SK-N-SH (cell line): ENCODE results near the gene PTPN18. TPM values are rescaled to one million over a fixed set of nuclear protein-coding genes. Genes with fewer than 3 reads are reported as not detected.

Experiments
- CTCF ChIA-PET: fragments of 300-600, 350-600 bp; formaldehyde crosslinking; extraction: SDS; loops from one replicate; lab custom pipeline; 2021; lab: Yijun Ruan, JAX
- POLR2A ChIA-PET: fragments of 350-600 bp; sonication (Branson Sonifier 250); formaldehyde crosslinking; extraction: SDS; loops from one replicate; lab custom pipeline; 2020; ENCODE audit warnings: antibody characterized with exemption, inconsistent platforms; lab: Yijun Ruan, JAX
- DNase-seq: peaks from one replicate; pipeline ENCODE4 v3.0.0; 2012
- H2AFZ ChIP-seq: fragments of 200-600 bp; sonication (generic); 2 replicates; pipeline ENCODE4 v1.8.1; 2016; ENCODE audit warnings: antibody characterized with exemption, mild to moderate bottlenecking, low read depth
- H3F3A ChIP-seq: fragments of 200-600 bp; sonication (generic); replicated peaks from 2 replicates; pipeline ENCODE3; 2016; ENCODE audit warnings: antibody characterized with exemption, mild to moderate bottlenecking; ENCODE audit not compliant: insufficient read depth
- H3K27ac ChIP-seq, 2 experiments: fragments of 200-500 bp in 1 of 2; fragments of 200-600 bp in 1 of 2; sonication (Bioruptor generic) in 1 of 2; sonication (generic), shearing (Covaris generic) in 1 of 2; 2 replicates each; pipeline versions ENCODE4 v1.5.1 to v1.6.1; 2014 to 2016; ENCODE audit warnings: low read depth in 2 of 2, inconsistent platforms in 1 of 2, low read length in 1 of 2, mild to moderate bottlenecking in 1 of 2, mixed read lengths in 1 of 2
- H3K27me3 ChIP-seq: fragments of 200-600 bp; sonication (generic), shearing (Covaris generic); 2 replicates; pipeline ENCODE4 v1.6.1; 2016; ENCODE audit warnings: mixed run types; ENCODE audit not compliant: insufficient read depth
- H3K36me3 ChIP-seq, 2 experiments: fragments of 200-500 bp in 1 of 2; fragments of 200-600 bp in 1 of 2; sonication (Bioruptor generic) in 1 of 2; sonication (generic) in 1 of 2; replicated peaks in 1 of 2; 2 replicates each; pipeline versions ENCODE3 to v1.5.1; 2014 to 2016; ENCODE audit warnings: low read length in 1 of 2, mild to moderate bottlenecking in 1 of 2; ENCODE audit not compliant: insufficient read depth in 2 of 2, control insufficient read depth in 1 of 2
- H3K4me1 ChIP-seq, 2 experiments: fragments of 200-500 bp in 1 of 2; fragments of 200-600 bp in 1 of 2; sonication (Bioruptor generic) in 1 of 2; sonication (generic), shearing (Covaris generic) in 1 of 2; 2 replicates each; pipeline versions ENCODE4 v1.5.1 to v1.6.1; 2014 to 2016; ENCODE audit warnings: low read depth in 1 of 2, low read length in 1 of 2, mixed run types in 1 of 2; ENCODE audit not compliant: insufficient read depth in 2 of 2, control insufficient read depth in 1 of 2
- H3K4me2 ChIP-seq: fragments of 200-600 bp; sonication (generic), shearing (Covaris generic); 2 replicates; pipeline ENCODE4 v1.6.1; 2017; ENCODE audit warnings: mixed run types
- H3K4me3 ChIP-seq, 2 experiments: fragments of 200-500 bp in 1 of 2; fragments of 200-600 bp in 1 of 2; sonication (Bioruptor generic) in 1 of 2; sonication (generic), shearing (Covaris generic) in 1 of 2; 2 replicates each; pipeline versions ENCODE4 v1.5.1 to v1.8.1; 2014 to 2016; ENCODE audit warnings: low read depth in 2 of 2, inconsistent platforms in 1 of 2, low read length in 1 of 2, mild to moderate bottlenecking in 1 of 2, mixed read lengths in 1 of 2, moderate library complexity in 1 of 2
- H3K79me2 ChIP-seq: fragments of 200-600 bp; sonication (generic); 2 replicates; pipeline ENCODE4 v1.8.1; 2017; ENCODE audit warnings: mild to moderate bottlenecking; ENCODE audit not compliant: insufficient read depth
- H3K9ac ChIP-seq: fragments of 200-600 bp; sonication (generic); 2 replicates; pipeline ENCODE4 v1.6.1; 2017; ENCODE audit warnings: mixed run types
- H3K9me2 ChIP-seq: fragments of 200-600 bp; sonication (generic); 2 replicates; pipeline ENCODE4 v1.6.1; 2017; ENCODE audit warnings: mixed run types
- H3K9me3 ChIP-seq: fragments of 200-600 bp; sonication (generic); 2 replicates; pipeline ENCODE4 v1.6.1; 2017; ENCODE audit warnings: mixed run types, mild to moderate bottlenecking, moderate library complexity
- H4K20me1 ChIP-seq: fragments of 200-600 bp; sonication (generic); 2 replicates; pipeline ENCODE4 v1.6.1; 2017; ENCODE audit warnings: mild to moderate bottlenecking, mixed run types; ENCODE audit not compliant: insufficient read depth
- ELF1 ChIP-seq: IDR thresholded peaks from 2 replicates; pipeline ENCODE4 v1.4.0; 2012
- FOSL2 ChIP-seq: IDR thresholded peaks from 2 replicates; pipeline ENCODE4 v1.4.0; 2012; ENCODE audit warnings: low read depth, mild to moderate bottlenecking, moderate library complexity, borderline replicate concordance
- FOXM1 ChIP-seq: IDR thresholded peaks from 2 replicates; pipeline ENCODE4 v1.4.0; 2012; ENCODE audit warnings: low read depth, mild to moderate bottlenecking
- GABPA ChIP-seq: IDR thresholded peaks from 2 replicates; pipeline ENCODE4 v1.4.0; 2012; ENCODE audit warnings: low read depth, mild to moderate bottlenecking
- MEF2A ChIP-seq: IDR thresholded peaks from 2 replicates; pipeline ENCODE4 v1.4.0; 2012; ENCODE audit warnings: low read depth, borderline replicate concordance
- MXI1 ChIP-seq: IDR thresholded peaks from 2 replicates; pipeline ENCODE4 v1.6.1; 2012; ENCODE audit warnings: mild to moderate bottlenecking, low read depth, low read length, improper control_type of control experiment
- NFIC ChIP-seq: IDR thresholded peaks from 2 replicates; pipeline ENCODE4 v1.4.0; 2012; ENCODE audit warnings: borderline replicate concordance
- POLR2AphosphoS5 ChIP-seq: IDR thresholded peaks from 2 replicates; pipeline ENCODE4 v1.6.1; 2012; ENCODE audit warnings: low read depth, low read length
- RAD21 ChIP-seq: IDR thresholded peaks from 2 replicates; pipeline ENCODE4 v1.6.1; 2012; ENCODE audit warnings: mild to moderate bottlenecking, low read length
- RCOR1 ChIP-seq: fragments of 150-350 bp; IDR thresholded peaks from 2 replicates; pipeline ENCODE4 v1.6.1; 2017; ENCODE audit warnings: antibody characterized with exemption, low read length
- SIN3A ChIP-seq: IDR thresholded peaks from 2 replicates; pipeline ENCODE4 v1.6.1; 2012; ENCODE audit warnings: low read depth, mild to moderate bottlenecking, low read length, moderate library complexity, borderline replicate concordance
- SMC3 ChIP-seq: IDR thresholded peaks from 2 replicates; pipeline ENCODE4 v1.6.1; 2012; ENCODE audit warnings: low read depth, low read length, improper control_type of control experiment
- TCF12 ChIP-seq: IDR thresholded peaks from 2 replicates; pipeline ENCODE4 v1.4.0; 2012
- YY1 ChIP-seq: IDR thresholded peaks from 2 replicates; pipeline ENCODE4 v1.4.0; 2012; ENCODE audit warnings: low read depth, mild to moderate bottlenecking
- polyA plus RNA-seq, 3 experiments: library from polyadenylated mRNA; depleted of rRNA; stranded (reverse); fragments of >200 nt; gene quantifications; 2 replicates each; pipeline ENCODE4 v1.2.3, GENCODE V29; 2012
- TF ChIP-seq, protein P1 (sequence below): fragments of 150-350 bp; IDR thresholded peaks from 2 replicates; pipeline ENCODE4 v1.6.1; 2016; ENCODE audit warnings: mild to moderate bottlenecking, low read depth, low read length
- TF ChIP-seq, protein P2 (sequence below): fragments of 150-350 bp; IDR thresholded peaks from 2 replicates; pipeline ENCODE4 v1.6.1; 2017; ENCODE audit warnings: antibody characterized with exemption, low read length, low read depth, borderline replicate concordance
- TF ChIP-seq, protein P3 (sequence below): IDR thresholded peaks from 2 replicates; pipeline ENCODE4 v1.4.0; 2012; ENCODE audit warnings: low read depth
- TF ChIP-seq, protein P4 (sequence below): IDR thresholded peaks from 2 replicates; pipeline ENCODE4 v1.6.1; 2012; ENCODE audit warnings: mild to moderate bottlenecking, low read depth, low read length, moderate library complexity
- TF ChIP-seq, protein P5 (sequence below): IDR thresholded peaks from 2 replicates; pipeline ENCODE4 v1.4.0; 2012; ENCODE audit warnings: low read depth, borderline replicate concordance

Gene PTPN18
- polyA plus RNA-seq, 1 of the 3 experiments (the other 2 are of a cell fraction): 30.4 TPM

DNA sequence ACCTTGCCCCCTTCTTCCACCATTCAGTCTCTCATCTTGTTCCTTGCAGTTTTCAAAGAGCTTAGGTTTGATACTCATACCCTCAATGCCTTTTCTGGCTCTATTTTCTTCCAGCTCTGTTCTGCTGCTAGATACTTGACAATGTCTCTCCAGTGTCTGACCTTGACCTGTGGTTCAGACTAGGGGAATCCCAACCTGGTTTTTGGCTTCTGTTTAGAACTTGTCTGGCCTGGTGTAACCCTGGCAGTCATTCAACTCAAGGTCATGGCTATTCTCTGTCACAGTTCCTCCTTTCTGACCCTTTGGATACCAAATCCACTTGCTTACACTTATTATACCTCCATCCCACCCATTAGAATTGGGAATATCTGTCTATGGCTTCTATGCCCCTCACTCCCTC lies 45.0 kb upstream of the PTPN18 start:
- Histone ChIP-seq H3F3A (no peaks in the 10 kb centered on the region), H3K27ac (no peak overlapping the region), H3K36me3 (no peaks in the 10 kb centered on the region), H3K9ac (no peak overlapping the region), H3K79me2 (no peaks in the 10 kb centered on the region), H4K20me1 (no peaks in the 10 kb centered on the region), H2AFZ (no peak overlapping the region)
- CTCF ChIA-PET: interaction anchor here (0.8 to 1.0 kb wide), 2 partner anchors 19 to 22 kb away, joined by 3 read pairs; no protein-coding TSS in a partner anchor
- TF ChIP-seq, protein P1, sequence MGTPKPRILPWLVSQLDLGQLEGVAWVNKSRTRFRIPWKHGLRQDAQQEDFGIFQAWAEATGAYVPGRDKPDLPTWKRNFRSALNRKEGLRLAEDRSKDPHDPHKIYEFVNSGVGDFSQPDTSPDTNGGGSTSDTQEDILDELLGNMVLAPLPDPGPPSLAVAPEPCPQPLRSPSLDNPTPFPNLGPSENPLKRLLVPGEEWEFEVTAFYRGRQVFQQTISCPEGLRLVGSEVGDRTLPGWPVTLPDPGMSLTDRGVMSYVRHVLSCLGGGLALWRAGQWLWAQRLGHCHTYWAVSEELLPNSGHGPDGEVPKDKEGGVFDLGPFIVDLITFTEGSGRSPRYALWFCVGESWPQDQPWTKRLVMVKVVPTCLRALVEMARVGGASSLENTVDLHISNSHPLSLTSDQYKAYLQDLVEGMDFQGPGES: no peak
- TF ChIP-seq MXI1: no peak
- no peak for TF ChIP-seq POLR2AphosphoS5
- TF ChIP-seq GABPA: no peak
- no peak for TF ChIP-seq NFIC
- TF ChIP-seq YY1: no peak
- TF ChIP-seq TCF12: no peak
- TF ChIP-seq, protein P2, sequence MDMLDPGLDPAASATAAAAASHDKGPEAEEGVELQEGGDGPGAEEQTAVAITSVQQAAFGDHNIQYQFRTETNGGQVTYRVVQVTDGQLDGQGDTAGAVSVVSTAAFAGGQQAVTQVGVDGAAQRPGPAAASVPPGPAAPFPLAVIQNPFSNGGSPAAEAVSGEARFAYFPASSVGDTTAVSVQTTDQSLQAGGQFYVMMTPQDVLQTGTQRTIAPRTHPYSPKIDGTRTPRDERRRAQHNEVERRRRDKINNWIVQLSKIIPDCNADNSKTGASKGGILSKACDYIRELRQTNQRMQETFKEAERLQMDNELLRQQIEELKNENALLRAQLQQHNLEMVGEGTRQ: no peak
- TF ChIP-seq, protein P3, sequence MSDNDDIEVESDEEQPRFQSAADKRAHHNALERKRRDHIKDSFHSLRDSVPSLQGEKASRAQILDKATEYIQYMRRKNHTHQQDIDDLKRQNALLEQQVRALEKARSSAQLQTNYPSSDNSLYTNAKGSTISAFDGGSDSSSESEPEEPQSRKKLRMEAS: no peak
- TF ChIP-seq, protein P4, sequence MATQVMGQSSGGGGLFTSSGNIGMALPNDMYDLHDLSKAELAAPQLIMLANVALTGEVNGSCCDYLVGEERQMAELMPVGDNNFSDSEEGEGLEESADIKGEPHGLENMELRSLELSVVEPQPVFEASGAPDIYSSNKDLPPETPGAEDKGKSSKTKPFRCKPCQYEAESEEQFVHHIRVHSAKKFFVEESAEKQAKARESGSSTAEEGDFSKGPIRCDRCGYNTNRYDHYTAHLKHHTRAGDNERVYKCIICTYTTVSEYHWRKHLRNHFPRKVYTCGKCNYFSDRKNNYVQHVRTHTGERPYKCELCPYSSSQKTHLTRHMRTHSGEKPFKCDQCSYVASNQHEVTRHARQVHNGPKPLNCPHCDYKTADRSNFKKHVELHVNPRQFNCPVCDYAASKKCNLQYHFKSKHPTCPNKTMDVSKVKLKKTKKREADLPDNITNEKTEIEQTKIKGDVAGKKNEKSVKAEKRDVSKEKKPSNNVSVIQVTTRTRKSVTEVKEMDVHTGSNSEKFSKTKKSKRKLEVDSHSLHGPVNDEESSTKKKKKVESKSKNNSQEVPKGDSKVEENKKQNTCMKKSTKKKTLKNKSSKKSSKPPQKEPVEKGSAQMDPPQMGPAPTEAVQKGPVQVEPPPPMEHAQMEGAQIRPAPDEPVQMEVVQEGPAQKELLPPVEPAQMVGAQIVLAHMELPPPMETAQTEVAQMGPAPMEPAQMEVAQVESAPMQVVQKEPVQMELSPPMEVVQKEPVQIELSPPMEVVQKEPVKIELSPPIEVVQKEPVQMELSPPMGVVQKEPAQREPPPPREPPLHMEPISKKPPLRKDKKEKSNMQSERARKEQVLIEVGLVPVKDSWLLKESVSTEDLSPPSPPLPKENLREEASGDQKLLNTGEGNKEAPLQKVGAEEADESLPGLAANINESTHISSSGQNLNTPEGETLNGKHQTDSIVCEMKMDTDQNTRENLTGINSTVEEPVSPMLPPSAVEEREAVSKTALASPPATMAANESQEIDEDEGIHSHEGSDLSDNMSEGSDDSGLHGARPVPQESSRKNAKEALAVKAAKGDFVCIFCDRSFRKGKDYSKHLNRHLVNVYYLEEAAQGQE: no peak
- no peak for TF ChIP-seq ELF1
- TF ChIP-seq RAD21: no peak
- TF ChIP-seq RCOR1: no peak
- TF ChIP-seq SMC3: no peak
- TF ChIP-seq, protein P5, sequence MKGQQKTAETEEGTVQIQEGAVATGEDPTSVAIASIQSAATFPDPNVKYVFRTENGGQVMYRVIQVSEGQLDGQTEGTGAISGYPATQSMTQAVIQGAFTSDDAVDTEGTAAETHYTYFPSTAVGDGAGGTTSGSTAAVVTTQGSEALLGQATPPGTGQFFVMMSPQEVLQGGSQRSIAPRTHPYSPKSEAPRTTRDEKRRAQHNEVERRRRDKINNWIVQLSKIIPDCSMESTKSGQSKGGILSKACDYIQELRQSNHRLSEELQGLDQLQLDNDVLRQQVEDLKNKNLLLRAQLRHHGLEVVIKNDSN: no peak
- no peak for TF ChIP-seq FOSL2
- TF ChIP-seq SIN3A: no peak
- TF ChIP-seq FOXM1: no peak
- no peak for TF ChIP-seq MEF2A
- TF ChIP-seq, all 33 proteins: peak for 0
- no peaks in the 10 kb centered on the region for H3K27me3 ChIP-seq
- no peaks in the 10 kb centered on the region for H3K9me3 ChIP-seq
- H3K9me2 ChIP-seq: no peaks in the 10 kb centered on the region
- H3K4me2 ChIP-seq: no peak overlapping the region
- POLR2A ChIA-PET: no interaction called here
- no peak for DNase-seq
- no peak overlapping the region for H3K4me3 ChIP-seq
- H3K4me1 ChIP-seq: no peaks in the 10 kb centered on the region
